Esophagus squamous epithelium (tissue), 4 donors: ENCODE results near the gene CMA1.

Experiments used
- POLR2A ChIP-seq, 4 donors: fragments of 450-650 bp; IDR thresholded peaks; one replicate each; pipeline ENCODE4 v1.6.1; 2017; ENCODE audit warnings: antibody characterized with exemption in 4 of 4, mild to moderate bottlenecking in 4 of 4, moderate library complexity in 3 of 4
- TF ChIP-seq, protein P1 (sequence below), 6 experiments: fragments of 450-650 bp in 4 of 6; fragments of 200-600 bp in 2 of 6; sonication (generic) in 2 of 6; IDR thresholded peaks; one replicate each; pipeline ENCODE4 v1.5.1; 2016 to 2019; ENCODE audit warnings: antibody characterized with exemption in 6 of 6, mild to moderate bottlenecking in 4 of 6, moderate library complexity in 4 of 6

GRCh38 chr14:24504425-24504950, 3.6 kb downstream of the CMA1 start:
- TF ChIP-seq, protein P1, sequence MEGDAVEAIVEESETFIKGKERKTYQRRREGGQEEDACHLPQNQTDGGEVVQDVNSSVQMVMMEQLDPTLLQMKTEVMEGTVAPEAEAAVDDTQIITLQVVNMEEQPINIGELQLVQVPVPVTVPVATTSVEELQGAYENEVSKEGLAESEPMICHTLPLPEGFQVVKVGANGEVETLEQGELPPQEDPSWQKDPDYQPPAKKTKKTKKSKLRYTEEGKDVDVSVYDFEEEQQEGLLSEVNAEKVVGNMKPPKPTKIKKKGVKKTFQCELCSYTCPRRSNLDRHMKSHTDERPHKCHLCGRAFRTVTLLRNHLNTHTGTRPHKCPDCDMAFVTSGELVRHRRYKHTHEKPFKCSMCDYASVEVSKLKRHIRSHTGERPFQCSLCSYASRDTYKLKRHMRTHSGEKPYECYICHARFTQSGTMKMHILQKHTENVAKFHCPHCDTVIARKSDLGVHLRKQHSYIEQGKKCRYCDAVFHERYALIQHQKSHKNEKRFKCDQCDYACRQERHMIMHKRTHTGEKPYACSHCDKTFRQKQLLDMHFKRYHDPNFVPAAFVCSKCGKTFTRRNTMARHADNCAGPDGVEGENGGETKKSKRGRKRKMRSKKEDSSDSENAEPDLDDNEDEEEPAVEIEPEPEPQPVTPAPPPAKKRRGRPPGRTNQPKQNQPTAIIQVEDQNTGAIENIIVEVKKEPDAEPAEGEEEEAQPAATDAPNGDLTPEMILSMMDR (IDR thresholded peaks at IDR 0.05), result no peak
- no peak for TF ChIP-seq POLR2A (IDR thresholded peaks at IDR 0.05)
